Medulla oblongata (tissue), 1 donor: ENCODE measurements around the gene ECSCR.
A peak's percentile ranks its signal among the peaks of the same experiment; 100 is the strongest.
"Not testable (repeated sequence)": the region's sequence is repeated elsewhere in the genome, so short reads cannot be mapped to it uniquely, and the experiment has no call there.

Experiments used
- DNase-seq: peaks from one replicate; pipeline ENCODE4 v3.0.0-alpha.2; 2015; ENCODE audit errors: extremely low spot score

ECSCR gene

DNA sequence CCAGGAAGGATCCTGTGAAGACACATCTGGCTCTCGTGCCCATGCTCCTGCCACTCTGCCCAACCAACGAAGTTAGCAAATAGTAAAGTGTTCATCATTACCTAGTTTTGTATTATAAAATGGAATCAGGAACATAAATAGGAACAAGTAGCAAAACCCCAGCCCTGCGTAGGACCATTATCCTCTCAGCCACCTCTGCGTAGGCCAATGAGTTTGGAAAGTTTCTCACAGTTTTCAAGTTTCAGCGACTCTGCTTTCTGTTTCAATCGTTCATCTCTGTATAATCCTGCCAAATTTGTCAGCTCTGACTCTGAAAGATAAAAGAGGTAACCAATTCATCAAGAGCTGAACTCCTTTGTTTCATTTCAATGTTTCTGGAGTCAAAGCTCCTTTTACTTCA is 48.6 kb downstream of the ECSCR start:
- no peak for DNase-seq

- DNase-seq: no peak
These were observed 49.4 kb downstream of the ECSCR start for GRCh38 chr5:139413153-139413552.

DNA sequence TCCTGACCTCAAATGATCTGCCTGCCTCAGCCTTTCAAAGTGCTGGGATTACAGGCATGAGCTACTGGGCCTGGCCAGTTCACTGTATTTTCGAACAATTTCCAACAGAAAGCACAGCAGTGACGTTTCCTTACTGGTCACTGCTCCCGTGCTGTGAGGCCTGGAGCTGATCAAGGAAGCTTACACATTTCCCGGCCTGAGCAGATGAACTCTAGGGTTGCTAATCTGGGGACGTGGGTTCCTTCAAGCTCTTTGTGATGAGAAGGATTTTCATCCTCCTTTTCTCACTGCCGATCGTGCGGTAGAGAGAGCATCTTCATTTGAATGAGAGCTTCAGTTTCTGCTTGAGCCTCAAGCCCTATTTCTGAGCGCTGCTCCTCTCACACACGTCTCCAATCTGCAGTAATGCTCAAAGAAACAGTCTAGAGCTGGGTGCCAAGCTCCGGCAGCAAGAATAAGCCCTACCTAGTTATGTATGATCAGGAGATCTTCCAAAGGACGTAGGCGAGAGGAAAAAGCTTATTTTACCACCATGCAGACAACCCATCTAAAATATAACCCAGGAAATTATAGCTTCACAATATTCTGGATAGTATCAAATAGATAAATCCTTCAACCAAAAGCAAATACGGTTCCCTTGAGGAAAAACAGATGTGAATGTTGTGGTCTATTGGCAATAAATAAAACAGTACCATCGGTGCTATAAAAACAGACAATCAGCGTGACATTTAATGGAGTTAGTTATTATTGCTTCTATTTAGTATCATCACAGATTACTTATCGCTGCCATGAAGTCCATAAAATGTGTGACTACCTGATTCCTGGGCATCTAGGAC is 51.3 kb downstream of the ECSCR start:
- DNase-seq: no peak

DNA sequence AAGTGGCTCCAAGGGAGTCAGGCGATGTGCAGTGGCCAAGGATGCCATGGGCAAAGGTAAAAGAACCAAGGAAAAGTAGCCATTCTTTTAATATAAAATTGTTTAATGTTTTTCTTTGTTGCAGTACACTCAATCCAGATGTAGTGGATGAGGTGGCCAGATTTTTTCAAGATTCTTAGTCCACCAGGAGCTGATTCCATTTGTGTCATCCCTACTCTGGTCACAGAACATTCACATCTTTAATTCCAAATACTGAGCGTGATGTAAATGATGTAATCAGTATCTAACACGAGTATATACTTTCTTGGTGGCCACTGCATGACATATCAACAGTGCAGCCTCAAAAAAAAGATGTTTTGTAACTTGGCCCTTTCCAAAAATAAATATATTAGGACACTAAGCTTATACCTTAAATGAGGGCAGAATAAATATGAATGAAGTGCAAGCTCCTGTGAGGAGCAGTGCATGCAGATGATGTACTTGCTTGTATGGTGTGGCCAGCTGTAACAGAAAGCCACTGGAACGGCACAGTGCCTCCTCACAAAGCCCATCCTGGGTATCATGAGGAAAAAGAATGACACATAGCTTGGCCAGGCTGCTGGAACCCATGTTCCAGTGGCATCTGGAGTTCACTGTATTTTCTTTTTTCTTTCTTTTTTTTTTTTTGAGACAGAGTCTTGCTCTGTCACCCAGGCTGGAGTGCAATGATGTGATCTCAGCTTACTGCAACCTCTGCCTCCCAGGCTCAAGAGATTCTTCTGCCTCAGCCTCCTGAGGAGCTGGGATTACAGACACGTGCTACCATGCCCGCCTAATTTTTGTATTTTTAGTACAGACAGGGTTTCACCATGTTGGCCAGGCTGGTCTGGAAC is 52.2 kb downstream of the ECSCR start:
- no peak for DNase-seq

GRCh38 chr5:139409116-139409515 is 53.4 kb downstream of the ECSCR start:
- not testable (repeated sequence) for DNase-seq

GRCh38 chr5:139408191-139408590 is 54.4 kb downstream of the ECSCR start:
- DNase-seq: no peak

DNA sequence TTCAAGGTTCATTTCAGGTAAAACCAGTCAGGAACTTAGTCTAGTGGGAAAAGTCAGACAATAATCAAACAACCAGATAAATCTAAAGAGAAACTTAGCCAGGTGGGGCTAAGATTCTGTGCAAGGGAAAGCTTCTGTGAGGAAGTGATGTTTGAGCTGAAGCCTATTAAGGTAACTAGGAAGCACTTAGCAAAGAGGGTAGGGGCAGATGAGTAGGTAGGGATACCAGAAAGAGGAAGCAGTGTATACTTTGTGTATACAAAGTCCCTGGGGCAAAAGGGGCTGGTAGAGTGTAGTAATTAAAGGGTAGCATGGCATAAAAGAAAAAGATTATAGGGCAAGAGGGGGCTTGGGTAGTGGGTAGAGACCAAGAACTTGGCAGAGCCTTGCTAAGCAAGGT is 55.0 kb downstream of the ECSCR start:
- DNase-seq: no peak

GRCh38 chr5:139406963-139407362 is 55.6 kb downstream of the ECSCR start:
- DNase-seq: no peak

DNA sequence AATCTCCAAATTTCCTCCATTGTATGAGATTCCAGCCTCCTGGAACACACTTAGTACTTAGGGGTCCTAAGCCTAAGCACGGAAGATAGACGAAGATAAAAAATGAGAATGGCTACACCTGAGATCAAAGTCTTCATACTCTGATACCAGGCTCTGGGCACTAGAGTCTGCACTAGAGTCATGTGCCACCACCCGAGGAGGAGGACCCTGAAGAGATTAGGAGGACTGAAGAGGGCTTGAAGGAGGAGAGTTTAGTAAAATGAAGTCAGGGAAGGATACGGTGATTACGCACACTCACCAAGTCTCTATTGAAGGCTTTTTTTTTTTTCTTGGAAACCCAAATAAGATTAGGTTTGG is 58.1 kb downstream of the ECSCR start:
- no peak for DNase-seq

DNA sequence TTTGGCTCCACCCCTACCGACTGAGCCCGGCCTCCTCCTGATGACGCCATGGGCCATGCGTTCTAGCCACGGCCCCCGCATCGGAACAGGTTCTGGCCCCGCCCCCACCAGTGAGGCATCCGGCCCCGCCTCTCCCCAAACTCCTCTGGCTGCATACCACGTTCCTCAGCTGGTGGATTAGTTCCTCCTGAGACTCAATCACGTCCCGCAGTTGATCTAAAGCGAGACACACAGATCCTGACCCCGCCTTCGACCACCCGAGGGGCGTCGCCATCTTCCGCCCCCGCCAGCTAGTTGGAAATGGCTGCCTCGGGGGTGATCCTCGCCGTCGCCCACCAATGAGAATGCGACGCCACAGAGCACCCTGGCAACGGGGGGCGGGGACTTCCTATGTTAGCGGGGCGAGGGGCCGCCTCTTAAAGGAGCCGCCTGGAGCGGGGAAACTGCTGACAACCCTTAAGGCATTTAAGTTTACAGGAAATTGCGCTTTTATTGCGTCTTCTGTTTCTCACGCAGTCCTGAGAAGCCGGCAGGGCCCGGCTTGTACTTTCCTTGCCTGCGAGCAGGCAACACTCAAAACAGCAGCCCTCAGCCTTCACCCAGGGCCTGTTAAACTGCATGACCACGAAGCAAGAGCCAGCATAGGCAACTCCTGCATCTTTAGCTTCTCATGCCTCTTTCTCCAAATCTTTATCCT is 58.6 kb downstream of the ECSCR start, which contains the start of gene SPATA24:
TSS of gene SPATA24 (minus strand) at position 303 of the 697 bp plus-strand sequence. CDS start at position 274, 29 bp downstream.
- DNase-seq: peak; percentile 98

- no peak for DNase-seq
These were observed 59.1 kb downstream of the ECSCR start for GRCh38 chr5:139403418-139403786.

- no peak for DNase-seq
These were observed 59.9 kb downstream of the ECSCR start for GRCh38 chr5:139402561-139403158.

DNA sequence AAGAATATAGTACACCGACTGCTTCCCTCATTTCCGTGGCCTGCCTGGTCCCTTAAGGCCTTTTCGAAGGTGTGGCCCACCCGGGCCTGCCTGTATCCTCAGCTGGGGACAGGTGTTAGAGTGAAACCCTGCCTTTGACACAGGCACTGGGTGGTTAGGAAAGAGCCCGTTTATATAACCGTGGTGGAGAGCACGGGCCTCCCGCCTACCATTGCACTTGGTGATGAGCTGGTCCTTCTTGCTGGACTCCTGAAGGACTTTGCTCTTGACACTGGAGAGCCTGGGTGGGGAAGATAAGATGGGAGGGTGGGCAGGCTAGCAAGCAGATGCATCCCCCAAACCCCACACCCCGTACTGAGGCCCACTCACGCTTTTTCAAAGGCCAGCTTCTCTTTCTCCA is 61.0 kb downstream of the ECSCR start:
- DNase-seq: no peak

GRCh38 chr5:139399501-139400121 is 62.9 kb downstream of the ECSCR start:
- DNase-seq: no peak
